Keratinocyte (primary cell): ENCODE data around the gene R3HCC1L.

Experiments used
- CTCF ChIP-seq, 3 experiments: IDR thresholded peaks in 1 of 3; conservative IDR thresholded peaks in 1 of 3; optimal IDR thresholded peaks in 1 of 3; 2 replicates in 2 of 3; 3 replicates in 1 of 3; pipeline versions ENCODE3 to v1.5.1; 2011; ENCODE audit warnings: low read length in 3 of 3, mild to moderate bottlenecking in 3 of 3, moderate library complexity in 2 of 3, control low read depth in 1 of 3, inconsistent platforms in 1 of 3; ENCODE audit not compliant: insufficient read depth in 2 of 3; ENCODE audit errors: extremely low read depth in 1 of 3
- EZH2 ChIP-seq: IDR thresholded peaks from one replicate; pipeline ENCODE4 v1.6.1; 2012; ENCODE audit warnings: inconsistent platforms, mild to moderate bottlenecking, low read length, moderate library complexity

GRCh38 chr10:98208925-98209324 is 74.5 kb downstream of the R3HCC1L start:
- no peak for TF ChIP-seq EZH2
- TF ChIP-seq CTCF (optimal IDR thresholded peaks at IDR 0.05 in 1 of 3, IDR thresholded peaks at IDR 0.05 in 1 of 3, conservative IDR thresholded peaks at IDR 0.05 in 1 of 3; ENCODE audit: extremely low read depth in 1 of 3, insufficient read depth in 2 of 3, low read length in 3 of 3): no peak
